Endodermal cell (in vitro differentiated cells): ENCODE results near the gene CRHR1. TPM values are rescaled to one million over a fixed set of nuclear protein-coding genes. Genes with fewer than 3 reads are reported as not detected.
"Not testable (repeated sequence)": the region's sequence is repeated elsewhere in the genome, so short reads cannot be mapped to it uniquely, and the experiment has no call there.

Experiments
- DNase-seq: peaks from one replicate; pipeline ENCODE4 v3.0.0-alpha.2; 2017
- H3K27ac ChIP-seq: 2 replicates; pipeline ENCODE4 v1.5.1; 2013; ENCODE audit warnings: mild to moderate bottlenecking, low read depth, low read length, moderate library complexity
- H3K27me3 ChIP-seq: 2 replicates; pipeline ENCODE4 v1.6.1; 2013; ENCODE audit warnings: mild to moderate bottlenecking, low read length, moderate library complexity; ENCODE audit not compliant: insufficient read depth, control insufficient read depth, poor library complexity, severe bottlenecking
- H3K36me3 ChIP-seq: 2 replicates; pipeline ENCODE4 v1.7.0; 2013; ENCODE audit warnings: mild to moderate bottlenecking, low read length, moderate library complexity; ENCODE audit not compliant: control insufficient read depth, insufficient read depth
- H3K4me1 ChIP-seq: one replicate; pipeline ENCODE4 v1.7.0; 2013; ENCODE audit warnings: low read length; ENCODE audit not compliant: control insufficient read depth, insufficient read depth
- H3K4me3 ChIP-seq: 2 replicates; pipeline ENCODE4 v1.5.1; 2013; ENCODE audit warnings: mild to moderate bottlenecking, low read length, moderate library complexity
- H3K9ac ChIP-seq: 2 replicates; pipeline ENCODE4 v1.6.1; 2013; ENCODE audit warnings: mild to moderate bottlenecking, low read length, moderate library complexity; ENCODE audit not compliant: poor library complexity, severe bottlenecking; ENCODE audit errors: extremely low read depth
- H3K9me3 ChIP-seq: 2 replicates; pipeline ENCODE4 v1.6.1; 2013; ENCODE audit warnings: mild to moderate bottlenecking, low read length, moderate library complexity; ENCODE audit not compliant: control insufficient read depth
- H3K27ac Mint-ChIP-seq: 2 replicates; pipeline ENCODE4 v1.8.0; 2020; ENCODE audit warnings: mixed read lengths
- H3K27me3 Mint-ChIP-seq: 2 replicates; pipeline ENCODE4 v1.8.0; 2021; ENCODE audit warnings: mild to moderate bottlenecking, mixed read lengths; ENCODE audit not compliant: insufficient read depth
- H3K36me3 Mint-ChIP-seq: 2 replicates; pipeline ENCODE4 v1.8.0; 2020; ENCODE audit warnings: low read depth, mixed read lengths
- H3K4me1 Mint-ChIP-seq: 2 replicates; pipeline ENCODE4 v1.8.0; 2020; ENCODE audit warnings: mixed read lengths
- H3K4me3 Mint-ChIP-seq: 2 replicates; pipeline ENCODE4 v1.8.0; 2020; ENCODE audit warnings: mild to moderate bottlenecking, moderate library complexity, mixed read lengths
- H3K9me3 Mint-ChIP-seq: 2 replicates; pipeline ENCODE4 v1.8.0; 2020; ENCODE audit warnings: mild to moderate bottlenecking, mixed read lengths
- CTCF ChIP-seq: fragments of 200-600 bp; sonication (generic); conservative IDR thresholded peaks from 2 replicates; pipeline ENCODE4 v1.5.0; 2021; ENCODE audit warnings: antibody characterized with exemption, mild to moderate bottlenecking
- WGBS, 2 experiments: methylation state at CpG; one replicate each; pipeline versions ENCODE4 v1.1.5 to v1.1.7; 2013; ENCODE audit warnings: missing lambda C conversion rate in 2 of 2, mixed read lengths in 1 of 2; ENCODE audit not compliant: insufficient coverage in 1 of 2, insufficient read length in 1 of 2; 5-methylcytosine and 5-hydroxymethylcytosine counted together
- total RNA-seq, 2 donors: library from RNA; stranded (reverse); fragmentation: NEBNext Ultra II Directional in 1 of 2; extraction: Animal tissue kit (Norgen Biotek cat#: 25700) in 1 of 2; gene quantifications; 2 replicates in 1 of 2; 3 replicates in 1 of 2; pipeline ENCODE4 v1.2.1, GENCODE V29; 2021

CRHR1 gene
- total RNA-seq, 2 donors from 2014 or later = 0.81 to 1.8 TPM

- Histone ChIP-seq H3K4me3 (no peak overlapping the region), H3K9me3 (no peaks in the 10 kb centered on the region), H3K9ac (no peak overlapping the region), H3K4me1 (peaks cover 12% of the 10 kb centered on the region), H3K27me3 (peaks cover 66% of the 10 kb centered on the region), H3K36me3 (no peaks in the 10 kb centered on the region), H3K27ac (no peak overlapping the region)
- peaks cover 14% of the 10 kb centered on the region for H3K4me1 Mint-ChIP-seq
- no peaks in the 10 kb centered on the region for H3K36me3 Mint-ChIP-seq
- H3K9me3 Mint-ChIP-seq = no peaks in the 10 kb centered on the region
- no peak for TF ChIP-seq CTCF
- 79 to 88% methylated on average over 1 to 4 of the region's 4 CpGs for WGBS, 2 experiments
- DNase-seq = no peak
- H3K27ac Mint-ChIP-seq = no peak overlapping the region
- H3K4me3 Mint-ChIP-seq = no peak overlapping the region
- peaks cover 71% of the 10 kb centered on the region for H3K27me3 Mint-ChIP-seq
These were observed 40.3 kb upstream of the CRHR1 start for GRCh38 chr17:45743626-45744326.

- H3K27ac ChIP-seq, H3K4me3 Mint-ChIP-seq, H3K4me3 ChIP-seq, H3K9me3 ChIP-seq, H3K9me3 Mint-ChIP-seq, DNase-seq, H3K36me3 Mint-ChIP-seq, H3K9ac ChIP-seq, H3K36me3 ChIP-seq, H3K27ac Mint-ChIP-seq: not testable (repeated sequence)
- H3K27me3 ChIP-seq = peaks cover 59% of the 10 kb centered on the region
- H3K4me1 Mint-ChIP-seq = peaks cover 21% of the 10 kb centered on the region
- H3K27me3 Mint-ChIP-seq = peaks cover 81% of the 10 kb centered on the region
- 86 to 100% methylated on average over 2 to 4 of the region's 4 CpGs for WGBS, 2 experiments
- H3K4me1 ChIP-seq = peaks cover 12% of the 10 kb centered on the region
These were observed 39.3 kb upstream of the CRHR1 start for GRCh38 chr17:45744826-45745225.

GRCh38 chr17:45745601-45746494 lies 38.3 kb upstream of the CRHR1 start:
- H3K9ac ChIP-seq = no peak overlapping the region
- H3K9me3 ChIP-seq = no peaks in the 10 kb centered on the region
- Mint-ChIP-seq H3K4me1 (peaks cover 21% of the 10 kb centered on the region), H3K36me3 (no peaks in the 10 kb centered on the region), H3K27ac (no peak overlapping the region), H3K9me3 (no peaks in the 10 kb centered on the region), H3K27me3 (peaks cover 87% of the 10 kb centered on the region), H3K4me3 (no peak overlapping the region)
- H3K4me3 ChIP-seq = no peak overlapping the region
- DNase-seq = peak; percentile 80
- H3K27me3 ChIP-seq = peaks cover 68% of the 10 kb centered on the region
- WGBS, 2 experiments = 38 to 52% methylated on average over 6 to 11 of the region's 11 CpGs
- no peak overlapping the region for H3K27ac ChIP-seq
- TF ChIP-seq CTCF = no peak
- peaks cover 12% of the 10 kb centered on the region for H3K4me1 ChIP-seq
- no peaks in the 10 kb centered on the region for H3K36me3 ChIP-seq
